GM11168 (cell line): ENCODE results near the gene CFAP20.

ENCODE experiments used
- in situ Hi-C: fragments of 300-500 bp; cut with MboI; formaldehyde crosslinking; loops from one replicate; pipeline ENCODE4 v1.12.0; 2022; ENCODE audit warnings: low sequenced_read_pairs; ENCODE audit not compliant: unreplicated experiment

Gene CFAP20

DNA sequence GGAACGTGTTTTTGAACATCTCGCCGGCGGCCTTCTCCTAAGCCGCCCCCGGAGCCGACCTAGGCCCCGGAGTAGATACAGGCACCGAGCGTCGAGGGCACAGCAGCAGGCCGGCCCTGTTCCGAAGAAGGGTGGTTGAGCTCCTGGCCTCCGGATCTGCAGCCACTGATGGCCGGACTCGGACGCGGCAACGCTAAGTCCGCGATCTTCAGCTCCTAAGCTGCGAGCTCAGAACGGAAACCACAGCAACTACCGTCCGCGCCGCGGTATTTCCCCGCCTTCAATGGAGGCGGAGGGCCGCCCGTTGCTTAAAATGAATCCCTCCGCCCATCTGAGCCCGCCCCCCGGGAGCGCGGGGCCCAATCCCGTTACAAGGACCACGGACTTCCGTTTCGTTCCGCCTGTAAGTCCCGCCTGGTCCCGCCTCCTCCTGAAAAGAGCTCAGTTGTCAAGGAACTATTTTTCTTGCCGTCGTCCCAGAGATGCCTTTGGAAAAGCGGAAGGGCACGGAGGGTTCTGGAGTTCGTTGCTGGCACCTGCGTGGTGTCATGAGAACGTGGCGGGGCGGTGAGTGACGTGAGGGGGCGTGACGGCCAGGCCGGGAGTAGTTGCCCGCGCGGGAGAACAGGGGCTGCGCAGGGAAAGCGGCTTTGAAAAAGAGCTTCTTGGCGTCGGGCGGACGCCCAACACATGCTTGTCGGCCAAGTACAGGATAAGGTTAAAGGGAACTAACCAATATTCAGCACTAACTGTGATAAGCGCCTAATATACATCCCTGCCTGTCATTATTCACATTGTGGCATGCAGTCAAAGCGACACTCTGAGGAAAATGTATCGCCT, at the start of gene CFAP20:
CFAP20 (minus strand) TSS at position 285 of the 840 bp plus-strand sequence; CDS start at position 19, 266 bp downstream.
- in situ Hi-C loops: loop anchor here (5.0 kb wide), 1 partner anchor 107 kb away; no protein-coding TSS in a partner anchor

DNA sequence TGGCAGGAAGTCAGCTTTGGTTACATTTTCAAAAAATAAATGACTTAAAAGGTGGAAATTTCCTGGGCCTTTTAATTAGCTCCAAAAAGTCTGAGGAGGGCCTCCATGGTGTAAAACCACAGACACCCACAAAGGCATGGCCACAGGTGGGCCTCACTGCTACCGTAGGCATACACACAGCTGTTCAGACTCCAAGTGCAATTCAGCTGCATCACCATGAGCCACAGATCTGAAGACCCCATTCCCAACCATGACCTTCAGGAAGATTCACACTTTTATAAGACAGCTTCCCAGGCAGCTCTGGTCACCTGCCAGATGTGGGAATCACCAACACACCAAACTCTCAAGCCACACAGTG, 48.2 kb upstream of the CFAP20 start:
- in situ Hi-C loops: no loop called here

DNA sequence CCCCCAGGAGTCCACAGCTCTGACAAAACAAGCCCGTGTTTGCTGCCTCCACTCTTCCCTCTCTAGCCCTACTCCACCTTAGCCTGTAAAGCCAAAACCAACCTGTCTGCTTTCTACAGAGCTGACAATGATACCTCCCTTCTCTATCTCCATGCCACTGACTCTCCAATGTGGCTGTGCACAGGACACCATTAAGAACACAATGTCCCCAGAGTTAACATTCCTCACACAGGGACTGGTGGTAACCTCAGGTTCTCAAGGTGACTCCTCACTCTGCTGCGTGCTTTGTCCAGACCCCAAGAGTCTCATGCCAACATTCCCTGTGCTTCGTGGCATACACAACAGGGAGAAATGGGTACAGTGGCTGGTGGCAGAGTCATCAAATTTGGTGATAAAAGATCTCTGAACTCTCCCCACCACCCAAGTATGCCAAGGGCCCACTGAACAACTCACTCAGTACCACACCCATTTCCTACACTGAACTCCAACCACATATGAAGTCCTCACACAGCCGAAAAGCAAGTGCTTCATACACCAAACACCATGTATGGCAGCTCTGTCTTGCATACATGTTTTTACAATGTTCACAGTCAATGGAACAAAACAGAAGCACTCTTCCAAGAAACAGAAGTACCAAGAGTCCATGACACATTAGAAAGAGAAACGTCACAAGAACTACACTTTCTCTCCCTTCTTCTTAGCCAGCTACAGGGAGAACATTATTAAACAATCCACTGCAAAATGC, 47.6 kb upstream of the CFAP20 start:
- in situ Hi-C loops: no loop called here

DNA sequence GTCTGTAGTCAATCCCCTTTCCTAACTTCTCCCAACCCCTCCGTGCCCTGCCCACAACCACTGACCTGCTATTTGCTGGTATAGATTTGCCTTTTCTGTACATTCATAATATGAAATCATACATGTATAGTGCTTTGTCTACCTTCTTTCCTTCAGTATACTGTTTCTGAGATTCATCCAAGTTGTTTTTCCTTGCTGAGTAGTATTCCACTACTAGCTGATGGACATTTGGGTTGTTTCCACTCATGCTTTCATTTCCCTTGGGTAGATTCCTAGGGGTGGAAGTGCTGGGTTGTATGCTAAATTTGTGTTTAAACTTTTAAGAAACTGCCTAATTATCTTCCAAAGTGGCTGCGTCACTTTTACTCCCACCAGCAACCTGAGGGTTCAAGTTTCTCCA, 41.0 kb upstream of the CFAP20 start:
- in situ Hi-C loops: no loop called here

DNA sequence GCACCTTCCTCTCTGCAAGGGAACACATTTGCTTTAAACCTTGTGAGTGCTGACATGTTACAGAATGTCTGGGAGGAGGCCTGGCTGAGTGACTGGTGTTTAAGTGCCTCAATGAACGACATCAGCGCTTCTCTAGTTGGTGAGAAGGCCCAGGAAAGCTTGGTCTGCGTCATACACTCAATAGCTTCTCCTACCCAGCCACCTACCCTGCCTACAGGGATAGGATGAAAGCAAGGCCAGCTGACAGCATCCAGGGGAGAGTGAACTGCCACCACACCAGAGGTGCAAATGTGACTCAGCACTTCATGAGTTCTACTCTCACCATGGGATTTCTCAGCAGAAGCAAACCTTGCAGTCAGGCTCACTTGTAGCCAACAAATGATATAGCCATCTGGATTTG, 31.7 kb upstream of the CFAP20 start:
- in situ Hi-C loops: no loop called here

DNA sequence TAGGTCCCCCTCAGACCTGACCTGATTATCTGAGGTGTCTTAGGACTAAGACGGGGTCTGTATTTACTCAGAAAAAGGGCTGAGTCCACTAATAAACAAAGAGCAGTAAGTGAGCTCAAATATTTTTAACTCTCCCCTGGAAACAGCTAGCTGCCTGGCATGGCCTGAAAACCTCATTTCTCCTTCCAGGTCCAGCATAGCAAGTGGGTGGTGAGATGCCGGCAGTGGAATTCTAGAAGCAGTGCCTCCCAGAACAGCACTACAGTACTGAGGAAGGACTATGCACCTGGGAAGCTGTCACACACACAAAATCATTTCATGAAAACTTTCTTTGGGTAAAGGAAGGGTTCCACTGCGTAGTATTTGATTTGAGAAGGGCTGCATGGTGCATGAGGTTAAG, 29.5 kb upstream of the CFAP20 start:
- in situ Hi-C loops: no loop called here

DNA sequence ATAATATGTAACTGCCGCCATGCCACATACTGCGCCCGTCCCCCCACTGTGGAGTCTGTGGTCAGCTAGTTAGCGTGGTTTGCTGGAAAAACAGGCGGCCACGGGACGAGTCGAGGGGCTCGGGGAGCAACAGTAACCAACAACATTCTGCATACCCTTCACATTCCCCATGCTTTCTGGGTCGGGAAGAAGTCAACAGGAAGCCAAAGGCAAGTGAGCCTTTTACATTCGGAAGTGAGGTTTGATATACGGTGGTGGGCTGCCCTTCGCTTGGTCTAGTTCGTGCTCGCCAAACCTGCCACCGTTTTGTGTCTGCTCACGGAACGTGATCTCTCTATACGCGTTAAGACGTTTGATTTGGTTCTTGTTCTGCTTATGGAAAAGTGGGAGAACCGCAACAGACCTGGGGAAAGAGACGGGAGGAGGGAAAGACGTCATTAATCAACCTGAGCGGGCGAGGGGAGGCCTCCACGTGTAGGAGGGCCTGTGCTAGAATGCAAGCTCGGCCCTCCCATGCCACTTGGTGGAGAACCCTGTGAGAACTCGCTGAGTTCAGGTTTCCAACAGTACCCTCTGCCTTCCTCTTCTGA, 28.9 kb upstream of the CFAP20 start:
- in situ Hi-C loops: no loop called here

DNA sequence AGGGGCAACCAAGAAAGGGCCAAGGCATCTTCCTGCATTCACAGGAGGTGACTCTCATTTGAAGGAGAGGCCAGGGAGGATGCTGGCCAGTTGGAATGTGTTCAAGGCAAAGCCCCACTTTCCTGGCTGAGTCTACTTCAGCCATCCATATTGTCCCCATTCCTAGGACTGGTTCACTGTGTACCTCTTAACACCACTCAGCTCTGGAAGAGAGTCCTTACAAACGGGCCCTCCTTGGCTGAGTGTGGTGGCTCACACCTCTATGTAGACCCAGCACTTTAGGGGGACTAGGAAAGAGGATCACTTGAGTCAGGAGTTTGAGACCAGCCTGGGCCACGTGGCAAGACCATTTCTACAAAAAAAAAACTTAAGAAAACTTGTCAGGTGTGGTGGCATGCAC, 28.1 kb upstream of the CFAP20 start:
- in situ Hi-C loops: no loop called here

DNA sequence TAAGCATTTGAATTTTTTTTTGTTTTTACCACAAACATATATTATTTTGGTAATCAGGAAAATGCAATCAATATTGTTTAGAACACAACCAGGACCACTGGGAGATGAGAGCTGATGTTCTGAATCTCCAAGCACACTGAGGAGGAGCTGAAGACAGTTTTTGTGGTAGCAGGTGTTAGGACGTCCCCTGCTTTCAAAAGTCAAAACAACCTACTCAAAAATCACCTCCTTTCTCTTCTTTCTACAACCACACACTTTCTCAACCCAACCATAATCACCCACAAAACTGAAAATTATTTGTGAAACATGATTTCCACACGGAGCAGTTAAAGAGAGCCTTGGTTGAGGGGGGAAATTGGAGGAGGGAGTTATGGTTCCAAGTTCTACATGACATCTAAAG, 26.7 kb upstream of the CFAP20 start:
- in situ Hi-C loops: no loop called here

DNA sequence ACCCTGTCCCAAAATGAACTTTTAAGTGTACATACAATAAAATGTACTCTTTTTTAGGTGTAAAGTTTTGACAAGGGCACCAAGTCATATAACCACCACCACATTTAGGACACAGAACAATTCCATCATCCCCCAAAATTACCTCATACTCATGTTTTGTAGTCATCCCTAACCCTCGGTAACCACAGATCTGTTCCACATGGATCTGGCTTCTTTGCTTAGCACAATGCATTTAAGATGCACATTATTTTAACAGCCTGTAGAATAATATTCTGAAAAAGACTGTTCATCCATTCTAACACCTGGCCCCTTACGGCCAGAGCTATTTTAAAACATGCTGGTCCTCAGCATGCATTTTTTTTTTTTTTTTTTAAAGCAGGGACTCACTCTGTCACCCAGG, 25.2 kb upstream of the CFAP20 start:
- in situ Hi-C loops: no loop called here

DNA sequence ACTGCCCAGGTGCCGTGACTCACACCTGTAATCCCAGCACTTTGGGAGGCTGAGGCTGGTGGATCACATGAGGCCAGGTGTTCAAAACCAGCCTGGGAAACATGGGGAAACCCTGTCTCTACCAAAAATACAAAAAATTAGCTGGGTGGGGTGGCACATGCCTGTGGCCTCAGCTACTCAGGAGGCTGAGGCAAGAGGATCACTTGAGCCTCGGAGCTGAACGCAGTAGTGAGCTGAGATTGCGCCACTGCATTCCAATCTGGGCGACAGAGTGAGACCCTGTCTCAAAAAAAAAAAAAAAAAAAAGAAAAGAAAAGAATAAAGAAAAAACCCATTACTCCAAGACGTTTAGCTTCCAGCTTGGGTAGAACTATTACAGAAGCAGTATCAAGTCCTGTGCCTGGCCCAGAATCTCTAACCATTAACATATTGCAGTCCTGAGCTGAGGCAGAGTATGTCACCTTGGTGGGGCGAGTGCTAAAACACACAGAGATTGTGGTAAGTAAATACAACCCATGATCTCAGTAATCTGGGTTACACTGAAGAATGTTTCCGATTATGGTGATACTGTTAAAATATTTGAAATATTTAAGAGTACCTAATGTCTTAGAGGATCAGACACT, 23.2 kb upstream of the CFAP20 start:
- in situ Hi-C loops: no loop called here

DNA sequence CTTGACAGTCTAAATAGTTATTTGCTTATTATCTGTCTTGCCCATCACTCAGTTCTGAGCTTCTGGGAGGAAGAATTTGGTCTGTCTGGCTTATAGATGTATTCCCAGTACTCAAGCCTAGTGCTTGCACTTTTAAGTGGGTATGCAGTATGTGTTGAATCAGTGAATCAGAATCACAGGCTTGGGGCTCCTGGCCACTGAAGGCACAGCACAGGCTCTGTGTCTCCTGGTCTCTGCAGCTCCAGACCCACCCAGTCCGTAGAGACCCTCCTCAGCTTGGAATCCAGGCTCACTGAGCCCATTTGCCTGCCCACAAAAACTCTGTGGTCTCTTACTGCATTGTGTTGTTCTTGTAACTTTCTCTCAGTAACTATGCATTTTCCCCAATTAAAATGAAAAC, 19.3 kb upstream of the CFAP20 start:
- in situ Hi-C loops: no loop called here

DNA sequence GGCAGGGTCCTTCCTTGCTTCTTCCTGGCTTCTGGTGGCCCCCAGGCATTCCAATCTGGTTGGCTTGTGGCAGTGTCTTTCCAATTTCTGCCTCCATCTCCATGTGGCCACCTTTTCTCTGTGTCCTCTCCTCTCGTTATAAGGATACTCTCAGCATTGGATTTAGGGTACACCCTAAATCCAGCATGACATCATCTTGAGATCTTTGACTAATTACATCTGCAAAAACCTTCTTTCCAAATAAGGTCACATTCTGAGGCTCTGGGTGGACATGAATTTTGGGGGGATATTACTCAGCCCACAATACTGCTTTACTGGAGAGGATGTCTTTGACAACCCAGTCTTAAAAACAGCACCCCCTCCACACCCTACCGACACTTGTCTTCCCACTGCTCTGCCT, 18.9 kb upstream of the CFAP20 start:
- in situ Hi-C loops: no loop called here

DNA sequence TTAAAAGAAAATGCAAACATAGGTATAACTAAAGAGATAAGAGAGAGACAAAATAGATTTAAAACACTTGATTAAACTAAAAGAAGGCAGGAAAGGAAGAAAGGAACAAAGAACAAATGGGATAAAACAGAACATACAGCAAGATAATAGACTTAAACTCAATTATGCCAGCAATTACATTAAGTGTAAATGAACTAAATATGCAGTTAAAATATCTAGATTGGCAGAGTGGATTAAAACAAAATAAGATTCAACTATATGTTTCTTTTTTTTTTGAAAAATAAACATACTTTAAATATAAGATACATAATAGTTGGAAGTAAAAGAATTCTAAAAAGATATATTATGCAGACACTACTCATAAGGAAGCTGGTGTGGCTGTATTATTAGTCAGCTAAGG, 9.7 kb upstream of the CFAP20 start:
- in situ Hi-C loops: no loop called here

DNA sequence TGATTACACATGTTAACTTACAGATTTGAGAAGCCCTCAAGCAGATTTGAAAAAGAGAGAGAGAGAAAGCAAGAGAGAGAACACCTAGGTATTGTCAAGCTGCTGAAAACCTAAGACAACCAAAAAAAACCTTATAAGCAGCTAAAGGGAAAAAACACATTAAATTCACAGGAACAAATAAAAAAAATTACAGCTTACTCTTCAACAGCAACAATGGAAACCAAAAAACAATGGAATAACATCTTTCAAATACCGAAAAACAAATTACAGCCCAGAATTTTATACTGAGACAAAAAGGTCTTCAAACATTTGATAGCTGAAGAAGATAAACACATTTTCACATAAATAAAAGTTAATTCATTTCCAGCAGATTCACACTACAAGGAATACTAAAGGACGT, 8.4 kb upstream of the CFAP20 start:
- in situ Hi-C loops: no loop called here

DNA sequence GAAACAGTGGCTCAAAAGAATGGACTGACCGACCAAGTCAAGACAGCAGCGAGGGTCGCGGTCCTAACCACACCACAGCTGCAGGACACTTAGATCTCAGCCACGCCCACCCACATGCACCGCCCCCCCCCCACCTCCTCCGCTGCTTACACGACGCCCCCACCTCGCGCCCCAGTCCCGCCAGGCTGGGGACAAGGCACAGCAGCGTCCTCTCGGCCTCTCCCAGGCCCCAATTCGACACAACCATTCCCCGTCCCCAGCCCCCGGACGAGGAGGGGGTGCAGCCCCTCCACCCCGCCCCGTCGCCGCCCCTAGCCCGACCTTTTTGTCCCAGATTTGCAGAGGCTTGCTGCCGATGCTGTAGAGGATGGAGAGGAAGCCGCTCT, 477 bp downstream of the CFAP20 start:
- in situ Hi-C loops: loop anchor here (5.0 kb wide), 1 partner anchor 106 kb away; no protein-coding TSS in a partner anchor

DNA sequence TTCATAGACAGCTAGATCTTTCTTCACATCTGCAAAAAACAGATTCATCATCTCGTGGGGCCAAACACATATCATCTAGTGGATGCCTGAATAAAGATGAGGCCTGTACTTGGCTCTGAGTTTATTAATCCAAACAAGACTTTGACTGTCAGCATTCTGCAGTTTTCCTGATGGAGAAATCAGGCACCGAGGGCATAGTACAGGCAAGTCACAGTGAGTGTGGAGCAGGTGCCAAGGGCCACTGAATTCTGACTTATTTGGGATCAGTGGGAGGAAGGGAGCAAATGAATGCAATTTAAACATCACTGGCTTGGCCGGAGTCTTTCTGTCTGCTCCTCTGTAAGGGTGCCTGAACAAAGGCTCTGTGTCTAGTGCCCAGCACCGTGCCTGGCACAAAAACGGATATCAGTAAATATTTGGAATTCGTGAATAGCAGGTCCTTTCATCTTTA, 975 bp downstream of the CFAP20 start:
- in situ Hi-C loops: loop anchor here (5.0 kb wide), 1 partner anchor 106 kb away; no protein-coding TSS in a partner anchor

DNA sequence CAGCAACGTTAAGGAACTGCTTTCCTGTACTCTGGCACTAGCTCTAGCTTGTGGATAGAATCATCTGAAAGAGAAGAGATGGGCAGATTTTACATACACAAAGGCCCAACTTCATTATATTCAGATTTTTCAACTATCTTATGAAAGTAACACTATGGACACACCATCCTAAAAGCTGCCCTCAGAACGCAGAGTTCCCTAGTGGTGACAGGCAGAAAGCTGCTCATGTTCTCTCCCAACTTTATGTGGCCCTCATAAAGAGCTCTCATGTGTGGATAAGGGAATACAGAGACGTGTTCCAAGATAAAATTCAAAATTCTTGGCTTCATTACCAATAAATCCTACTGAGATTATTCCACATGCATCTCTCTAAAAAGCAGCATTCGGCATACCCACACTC, 1.5 kb downstream of the CFAP20 start:
- in situ Hi-C loops: loop anchor here (5.0 kb wide), 1 partner anchor 105 kb away; no protein-coding TSS in a partner anchor

DNA sequence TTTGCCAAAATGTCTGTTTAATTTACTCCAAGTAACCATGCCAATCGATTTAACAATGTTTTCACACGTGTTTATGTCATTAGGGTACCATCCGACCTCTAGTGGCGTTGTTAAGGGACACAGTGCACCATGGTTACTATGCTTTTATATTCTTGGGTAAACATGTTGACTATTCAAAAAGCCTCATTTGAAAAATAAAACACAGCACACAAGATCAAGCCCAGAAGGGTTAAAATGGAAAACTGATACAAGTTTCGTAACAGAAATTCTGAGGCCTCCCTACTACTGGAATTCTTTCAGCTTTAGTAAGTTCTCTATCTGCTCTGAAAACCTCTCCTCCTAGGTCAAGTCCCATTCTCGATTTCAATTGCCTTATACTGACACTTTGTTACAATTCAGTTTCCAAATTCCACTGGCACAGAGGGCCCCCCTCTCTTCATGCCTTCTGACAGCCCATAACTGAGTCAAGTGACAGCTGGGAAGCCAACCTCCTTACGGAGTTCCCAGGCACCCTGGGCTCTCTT, 2.1 kb downstream of the CFAP20 start:
- in situ Hi-C loops: loop anchor here (5.0 kb wide), 1 partner anchor 105 kb away; no protein-coding TSS in a partner anchor

DNA sequence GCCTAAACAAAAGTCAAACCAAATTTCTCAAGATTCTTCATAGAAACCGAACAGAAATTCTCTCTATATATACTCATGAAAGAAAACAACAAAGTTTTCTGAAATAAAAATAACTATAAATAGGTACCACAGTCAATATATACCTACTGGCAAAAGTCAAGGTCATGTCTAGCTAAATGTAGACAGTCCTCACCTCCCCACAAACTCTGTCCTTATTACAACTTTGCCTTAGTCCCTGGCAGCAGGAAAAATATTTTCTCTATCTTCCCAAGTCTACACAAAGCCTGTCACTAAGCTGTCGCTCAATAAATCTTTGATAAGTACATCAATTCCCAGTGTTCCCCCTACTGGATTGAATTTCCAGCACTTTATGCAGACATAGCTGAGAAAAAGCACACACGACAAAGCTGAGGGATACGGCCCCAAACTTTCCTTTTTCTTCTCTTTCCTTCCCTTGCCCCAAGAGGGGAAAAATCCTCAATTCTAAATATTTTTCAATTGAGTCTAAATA, 2.7 kb downstream of the CFAP20 start:
- in situ Hi-C loops: loop anchor here (5.0 kb wide), 1 partner anchor 104 kb away; no protein-coding TSS in a partner anchor
